Measurements from ENCODE around the gene SYTL5. TPM values are rescaled to one million over a fixed set of nuclear protein-coding genes. Genes with fewer than 3 reads are reported as not detected.

Gene SYTL5
- total and polyA plus RNA-seq, 2 of the 4 experiments (the other 2 are of a cell fraction): 0.19 to 0.54 TPM

DNA sequence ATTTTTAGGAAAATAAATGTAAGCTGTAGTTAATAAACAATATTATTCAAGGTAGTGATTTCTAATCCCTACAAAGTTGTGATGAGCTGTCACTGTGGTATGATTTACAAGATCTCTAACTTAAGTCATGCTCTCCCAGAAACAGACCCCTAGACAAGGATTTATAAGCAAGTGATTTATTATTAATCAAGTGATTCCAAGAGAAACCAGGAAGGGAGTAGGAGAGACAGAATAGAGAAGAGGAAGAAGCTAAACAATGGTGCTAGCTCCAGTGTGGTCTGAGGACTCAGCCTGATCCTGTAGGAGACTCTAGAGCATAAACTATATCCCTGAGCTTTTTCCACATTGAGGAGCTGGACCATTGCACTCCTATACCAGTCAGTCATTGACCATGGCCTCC is 73.1 kb downstream of the SYTL5 start:
- no peak for TF ChIP-seq RAD21 (IDR thresholded peaks at IDR 0.05; ENCODE audit: low read length)
- TF ChIP-seq, protein P1, sequence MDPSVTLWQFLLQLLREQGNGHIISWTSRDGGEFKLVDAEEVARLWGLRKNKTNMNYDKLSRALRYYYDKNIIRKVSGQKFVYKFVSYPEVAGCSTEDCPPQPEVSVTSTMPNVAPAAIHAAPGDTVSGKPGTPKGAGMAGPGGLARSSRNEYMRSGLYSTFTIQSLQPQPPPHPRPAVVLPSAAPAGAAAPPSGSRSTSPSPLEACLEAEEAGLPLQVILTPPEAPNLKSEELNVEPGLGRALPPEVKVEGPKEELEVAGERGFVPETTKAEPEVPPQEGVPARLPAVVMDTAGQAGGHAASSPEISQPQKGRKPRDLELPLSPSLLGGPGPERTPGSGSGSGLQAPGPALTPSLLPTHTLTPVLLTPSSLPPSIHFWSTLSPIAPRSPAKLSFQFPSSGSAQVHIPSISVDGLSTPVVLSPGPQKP (IDR thresholded peaks at IDR 0.05; ENCODE audit: borderline replicate concordance, low read depth, low read length): no peak
- no peak for TF ChIP-seq POLR2A (IDR thresholded peaks at IDR 0.05; ENCODE audit: low read depth, low read length)
- TF ChIP-seq, protein P2, sequence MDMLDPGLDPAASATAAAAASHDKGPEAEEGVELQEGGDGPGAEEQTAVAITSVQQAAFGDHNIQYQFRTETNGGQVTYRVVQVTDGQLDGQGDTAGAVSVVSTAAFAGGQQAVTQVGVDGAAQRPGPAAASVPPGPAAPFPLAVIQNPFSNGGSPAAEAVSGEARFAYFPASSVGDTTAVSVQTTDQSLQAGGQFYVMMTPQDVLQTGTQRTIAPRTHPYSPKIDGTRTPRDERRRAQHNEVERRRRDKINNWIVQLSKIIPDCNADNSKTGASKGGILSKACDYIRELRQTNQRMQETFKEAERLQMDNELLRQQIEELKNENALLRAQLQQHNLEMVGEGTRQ (IDR thresholded peaks at IDR 0.05; ENCODE audit: low read depth, low read length): no peak
- TF ChIP-seq, protein P3, sequence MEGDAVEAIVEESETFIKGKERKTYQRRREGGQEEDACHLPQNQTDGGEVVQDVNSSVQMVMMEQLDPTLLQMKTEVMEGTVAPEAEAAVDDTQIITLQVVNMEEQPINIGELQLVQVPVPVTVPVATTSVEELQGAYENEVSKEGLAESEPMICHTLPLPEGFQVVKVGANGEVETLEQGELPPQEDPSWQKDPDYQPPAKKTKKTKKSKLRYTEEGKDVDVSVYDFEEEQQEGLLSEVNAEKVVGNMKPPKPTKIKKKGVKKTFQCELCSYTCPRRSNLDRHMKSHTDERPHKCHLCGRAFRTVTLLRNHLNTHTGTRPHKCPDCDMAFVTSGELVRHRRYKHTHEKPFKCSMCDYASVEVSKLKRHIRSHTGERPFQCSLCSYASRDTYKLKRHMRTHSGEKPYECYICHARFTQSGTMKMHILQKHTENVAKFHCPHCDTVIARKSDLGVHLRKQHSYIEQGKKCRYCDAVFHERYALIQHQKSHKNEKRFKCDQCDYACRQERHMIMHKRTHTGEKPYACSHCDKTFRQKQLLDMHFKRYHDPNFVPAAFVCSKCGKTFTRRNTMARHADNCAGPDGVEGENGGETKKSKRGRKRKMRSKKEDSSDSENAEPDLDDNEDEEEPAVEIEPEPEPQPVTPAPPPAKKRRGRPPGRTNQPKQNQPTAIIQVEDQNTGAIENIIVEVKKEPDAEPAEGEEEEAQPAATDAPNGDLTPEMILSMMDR (conservative IDR thresholded peaks at IDR 0.05; ENCODE audit: low read depth, low read length): no peak
- TF ChIP-seq CEBPB (IDR thresholded peaks at IDR 0.05; ENCODE audit: low read depth, low read length): no peak
- no peak for TF ChIP-seq RCOR1 (IDR thresholded peaks at IDR 0.05; ENCODE audit: insufficient replicate concordance, low read length)
- no peak for TF ChIP-seq NFE2L2 (IDR thresholded peaks at IDR 0.05; ENCODE audit: low read depth, low read length)
- no peak for TF ChIP-seq BHLHE40 (IDR thresholded peaks at IDR 0.05; ENCODE audit: low read depth, low read length)
- no peak for TF ChIP-seq MAZ (IDR thresholded peaks at IDR 0.05; ENCODE audit: borderline replicate concordance, low read depth, low read length)
- TF ChIP-seq FOS (IDR thresholded peaks at IDR 0.05; ENCODE audit: low read depth, low read length): no peak
- no peak for TF ChIP-seq RFX5 (IDR thresholded peaks at IDR 0.05; ENCODE audit: low read depth, low read length)
- intact Hi-C loops (cut with micrococcal nuclease): no loop called here
- Histone ChIP-seq H2AK9ac (replicated peaks; ENCODE audit: low read depth, low read length, poor library complexity) (no peak overlapping the region), H2BK5ac (ENCODE audit: low read depth, low read length, poor library complexity, severe bottlenecking) (no peak overlapping the region), H2BK20ac (ENCODE audit: low read depth, low read length) (no peak overlapping the region), H3K9me1 (ENCODE audit: insufficient read depth, low read length) (no peaks in the 10 kb centered on the region), H3K4me3 (ENCODE audit: insufficient read depth, low read depth, low read length) (no peak overlapping the region), H3K4me2 (ENCODE audit: low read depth, low read length) (no peak overlapping the region), H3K4ac (ENCODE audit: low read depth, low read length) (no peak overlapping the region), H2BK15ac (ENCODE audit: low read depth, low read length) (no peak overlapping the region), H3K9ac (ENCODE audit: low read depth, low read length) (no peak overlapping the region), H3K27ac (ENCODE audit: insufficient read depth, low read length) (no peak overlapping the region), H3K56ac (ENCODE audit: extremely low read depth, insufficient read depth, low read length) (no peak overlapping the region), H4K20me1 (ENCODE audit: insufficient read depth, low read length) (no peaks in the 10 kb centered on the region), H4K91ac (ENCODE audit: insufficient read depth, low read depth, low read length) (no peak overlapping the region), H3K27me3 (ENCODE audit: control insufficient read depth, insufficient read depth, low read length) (peaks cover 4% of the 10 kb centered on the region), H4K5ac (ENCODE audit: low read depth, low read length) (no peak overlapping the region), H3K18ac (ENCODE audit: low read depth, low read length) (no peak overlapping the region), H3K23ac (ENCODE audit: low read depth, low read length) (no peak overlapping the region), H2BK120ac (ENCODE audit: low read depth, low read length) (no peak overlapping the region), H3K36me3 (ENCODE audit: control insufficient read depth, insufficient read depth, low read length) (no peaks in the 10 kb centered on the region), H4K8ac (ENCODE audit: low read depth in 2 of 2, low read length in 2 of 2) (no peak overlapping the region), H2AFZ (replicated peaks; ENCODE audit: low read length, poor library complexity) (no peak overlapping the region), H3K9me3 (ENCODE audit: control insufficient read depth, insufficient read depth, low read length) (no peaks in the 10 kb centered on the region), H2AK5ac (ENCODE audit: low read depth, low read length) (no peak overlapping the region), H3K79me1 (ENCODE audit: low read depth in 1 of 2, low read length in 2 of 2) (no peaks in the 10 kb centered on the region), H3K14ac (replicated peaks; ENCODE audit: low read depth, low read length) (no peak overlapping the region), H3K4me1 (ENCODE audit: control insufficient read depth, insufficient read depth, low read length) (peaks cover 2% of the 10 kb centered on the region; the same call in 1 of the 2 replicates)
- ATAC-seq (ENCODE audit: low read depth): no peak
- no TSS peak for BruUV-seq (replicated peaks)
- no peak for DNase-seq
- dilution Hi-C loops (cut with HindIII; ENCODE audit: low sequenced_read_pairs, unreplicated experiment): no loop called here
- ChIA-PET CTCF (no interaction called here), POLR2A (ENCODE audit: unreplicated experiment) (no interaction called here)
- in situ Hi-C loops (cut with MboI; ENCODE audit: low sequenced_read_pairs): no loop called here

Measured in IMR-90 (cell line).